Panc1 (cell line): ENCODE results near the gene CCDC127.

Source experiments
- POLR2AphosphoS5 ChIP-seq: IDR thresholded peaks from 2 replicates; pipeline ENCODE4 v1.6.1; 2012; ENCODE audit warnings: mild to moderate bottlenecking, low read depth, low read length, moderate library complexity
- SIN3A ChIP-seq: IDR thresholded peaks from 2 replicates; pipeline ENCODE4 v1.6.1; 2012; ENCODE audit warnings: low read depth, mild to moderate bottlenecking, low read length, moderate library complexity, borderline replicate concordance; ENCODE audit not compliant: insufficient read depth
- TCF7L2 ChIP-seq: IDR thresholded peaks from 2 replicates; pipeline ENCODE4 v1.6.1; 2011; ENCODE audit warnings: mild to moderate bottlenecking, low read depth, low read length, inconsistent platforms
- TF ChIP-seq, protein P1 (sequence below): fragments of 450-650 bp; IDR thresholded peaks from 2 replicates; pipeline ENCODE4 v1.5.1; 2017; ENCODE audit warnings: mild to moderate bottlenecking
- TF ChIP-seq, protein P2 (sequence below), 2 experiments: IDR thresholded peaks; 2 replicates each; pipeline ENCODE4 v1.6.1; 2011 to 2012; ENCODE audit warnings: low read depth in 2 of 2, control low read depth in 1 of 2, low read length in 1 of 2, mild to moderate bottlenecking in 1 of 2, moderate library complexity in 1 of 2; ENCODE audit not compliant: insufficient read depth in 1 of 2

DNA sequence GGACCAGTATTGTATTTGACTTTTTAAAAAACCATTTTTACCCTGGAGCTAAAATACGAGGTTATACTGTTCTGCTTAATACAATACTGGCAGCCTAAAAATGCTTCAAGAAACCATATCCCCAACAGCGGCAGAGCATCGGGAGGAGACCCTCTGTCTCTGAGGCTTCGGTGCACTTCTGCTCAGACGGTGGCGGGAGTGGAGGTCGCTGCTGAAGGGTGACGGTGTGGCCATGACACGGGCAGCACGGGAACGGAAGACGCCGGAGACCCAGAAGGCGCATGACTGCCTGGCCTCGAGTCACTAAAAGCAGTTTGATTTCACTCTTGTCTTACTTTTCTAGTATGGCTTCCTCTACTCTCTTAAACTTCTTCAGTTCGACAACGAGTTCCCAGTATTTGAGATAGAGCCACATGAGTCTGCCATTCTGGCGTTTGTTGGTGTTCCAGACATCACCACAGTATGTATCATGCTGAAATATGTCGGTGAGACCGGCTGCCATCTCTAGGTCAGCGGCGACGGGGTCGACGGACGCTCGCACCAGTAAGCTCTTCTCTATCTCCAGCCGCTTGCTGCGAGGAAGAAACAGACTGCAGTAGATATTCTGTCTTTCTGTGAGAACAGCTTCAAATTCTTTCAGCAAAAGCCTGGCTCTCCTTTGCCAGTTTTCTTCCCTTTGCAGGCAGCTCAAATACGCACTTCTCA lies 12.8 kb downstream of the CCDC127 start:
- TF ChIP-seq, protein P1, sequence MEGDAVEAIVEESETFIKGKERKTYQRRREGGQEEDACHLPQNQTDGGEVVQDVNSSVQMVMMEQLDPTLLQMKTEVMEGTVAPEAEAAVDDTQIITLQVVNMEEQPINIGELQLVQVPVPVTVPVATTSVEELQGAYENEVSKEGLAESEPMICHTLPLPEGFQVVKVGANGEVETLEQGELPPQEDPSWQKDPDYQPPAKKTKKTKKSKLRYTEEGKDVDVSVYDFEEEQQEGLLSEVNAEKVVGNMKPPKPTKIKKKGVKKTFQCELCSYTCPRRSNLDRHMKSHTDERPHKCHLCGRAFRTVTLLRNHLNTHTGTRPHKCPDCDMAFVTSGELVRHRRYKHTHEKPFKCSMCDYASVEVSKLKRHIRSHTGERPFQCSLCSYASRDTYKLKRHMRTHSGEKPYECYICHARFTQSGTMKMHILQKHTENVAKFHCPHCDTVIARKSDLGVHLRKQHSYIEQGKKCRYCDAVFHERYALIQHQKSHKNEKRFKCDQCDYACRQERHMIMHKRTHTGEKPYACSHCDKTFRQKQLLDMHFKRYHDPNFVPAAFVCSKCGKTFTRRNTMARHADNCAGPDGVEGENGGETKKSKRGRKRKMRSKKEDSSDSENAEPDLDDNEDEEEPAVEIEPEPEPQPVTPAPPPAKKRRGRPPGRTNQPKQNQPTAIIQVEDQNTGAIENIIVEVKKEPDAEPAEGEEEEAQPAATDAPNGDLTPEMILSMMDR = no peak
- TF ChIP-seq POLR2AphosphoS5 (no peak), SIN3A (no peak), TCF7L2 (no peak)
- TF ChIP-seq, protein P2, sequence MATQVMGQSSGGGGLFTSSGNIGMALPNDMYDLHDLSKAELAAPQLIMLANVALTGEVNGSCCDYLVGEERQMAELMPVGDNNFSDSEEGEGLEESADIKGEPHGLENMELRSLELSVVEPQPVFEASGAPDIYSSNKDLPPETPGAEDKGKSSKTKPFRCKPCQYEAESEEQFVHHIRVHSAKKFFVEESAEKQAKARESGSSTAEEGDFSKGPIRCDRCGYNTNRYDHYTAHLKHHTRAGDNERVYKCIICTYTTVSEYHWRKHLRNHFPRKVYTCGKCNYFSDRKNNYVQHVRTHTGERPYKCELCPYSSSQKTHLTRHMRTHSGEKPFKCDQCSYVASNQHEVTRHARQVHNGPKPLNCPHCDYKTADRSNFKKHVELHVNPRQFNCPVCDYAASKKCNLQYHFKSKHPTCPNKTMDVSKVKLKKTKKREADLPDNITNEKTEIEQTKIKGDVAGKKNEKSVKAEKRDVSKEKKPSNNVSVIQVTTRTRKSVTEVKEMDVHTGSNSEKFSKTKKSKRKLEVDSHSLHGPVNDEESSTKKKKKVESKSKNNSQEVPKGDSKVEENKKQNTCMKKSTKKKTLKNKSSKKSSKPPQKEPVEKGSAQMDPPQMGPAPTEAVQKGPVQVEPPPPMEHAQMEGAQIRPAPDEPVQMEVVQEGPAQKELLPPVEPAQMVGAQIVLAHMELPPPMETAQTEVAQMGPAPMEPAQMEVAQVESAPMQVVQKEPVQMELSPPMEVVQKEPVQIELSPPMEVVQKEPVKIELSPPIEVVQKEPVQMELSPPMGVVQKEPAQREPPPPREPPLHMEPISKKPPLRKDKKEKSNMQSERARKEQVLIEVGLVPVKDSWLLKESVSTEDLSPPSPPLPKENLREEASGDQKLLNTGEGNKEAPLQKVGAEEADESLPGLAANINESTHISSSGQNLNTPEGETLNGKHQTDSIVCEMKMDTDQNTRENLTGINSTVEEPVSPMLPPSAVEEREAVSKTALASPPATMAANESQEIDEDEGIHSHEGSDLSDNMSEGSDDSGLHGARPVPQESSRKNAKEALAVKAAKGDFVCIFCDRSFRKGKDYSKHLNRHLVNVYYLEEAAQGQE (IDR thresholded peaks at IDR 0.05; ENCODE audit: insufficient read depth in 1 of 2, low read depth in 2 of 2, low read length in 1 of 2) = no peak
